DND-41 (cell line): ENCODE data around the gene REEP6.

Experiments
- EZH2 ChIP-seq: IDR thresholded peaks from 3 replicates; pipeline ENCODE4 v1.6.1; 2012; ENCODE audit warnings: borderline replicate concordance, low read depth, mild to moderate bottlenecking, moderate library complexity, low read length, inconsistent platforms; ENCODE audit not compliant: severe bottlenecking
- TF ChIP-seq, protein P1 (sequence below): IDR thresholded peaks from 2 replicates; pipeline ENCODE4 v1.5.1; 2012; ENCODE audit warnings: borderline replicate concordance, low read length, moderate library complexity, mild to moderate bottlenecking; ENCODE audit not compliant: poor library complexity, severe bottlenecking; ENCODE audit errors: extremely low read depth

DNA sequence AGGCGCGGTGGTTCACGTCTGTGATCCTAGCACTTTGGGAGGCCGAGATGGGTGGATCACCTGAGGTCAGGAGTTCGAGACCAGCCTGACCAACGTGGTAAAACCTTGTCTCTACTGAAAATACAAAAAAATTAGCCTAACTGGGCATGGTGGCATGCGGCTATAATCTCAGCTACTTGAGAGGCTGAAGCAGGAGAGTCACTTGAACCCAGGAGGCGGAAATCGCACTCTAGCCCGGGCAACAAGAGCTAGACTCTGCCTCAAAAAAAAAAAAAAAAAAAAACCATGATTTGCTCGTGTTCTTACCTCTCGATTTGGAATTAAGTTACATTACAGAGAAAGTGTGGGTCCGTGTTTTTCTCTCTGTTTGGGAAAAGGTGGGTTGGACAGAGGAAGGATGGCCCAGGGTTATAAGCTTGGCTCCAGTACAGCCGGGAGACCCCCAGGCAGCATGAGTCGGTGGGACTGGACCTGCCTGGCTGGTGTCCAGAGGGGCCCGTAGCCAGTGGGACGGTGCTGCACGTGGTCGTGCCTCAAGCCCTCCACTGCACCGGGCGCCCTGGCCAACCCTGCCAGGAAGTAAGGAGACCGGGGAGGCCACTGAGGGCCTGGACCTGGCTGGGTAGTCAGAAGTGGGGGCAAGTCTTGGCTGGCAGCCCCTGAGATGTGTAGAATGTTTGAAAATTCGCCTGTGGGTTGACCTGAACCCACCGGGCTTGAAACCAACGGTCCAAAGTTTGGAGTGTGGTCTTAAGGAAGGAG, 49.1 kb upstream of the REEP6 start:
- TF ChIP-seq, protein P1, sequence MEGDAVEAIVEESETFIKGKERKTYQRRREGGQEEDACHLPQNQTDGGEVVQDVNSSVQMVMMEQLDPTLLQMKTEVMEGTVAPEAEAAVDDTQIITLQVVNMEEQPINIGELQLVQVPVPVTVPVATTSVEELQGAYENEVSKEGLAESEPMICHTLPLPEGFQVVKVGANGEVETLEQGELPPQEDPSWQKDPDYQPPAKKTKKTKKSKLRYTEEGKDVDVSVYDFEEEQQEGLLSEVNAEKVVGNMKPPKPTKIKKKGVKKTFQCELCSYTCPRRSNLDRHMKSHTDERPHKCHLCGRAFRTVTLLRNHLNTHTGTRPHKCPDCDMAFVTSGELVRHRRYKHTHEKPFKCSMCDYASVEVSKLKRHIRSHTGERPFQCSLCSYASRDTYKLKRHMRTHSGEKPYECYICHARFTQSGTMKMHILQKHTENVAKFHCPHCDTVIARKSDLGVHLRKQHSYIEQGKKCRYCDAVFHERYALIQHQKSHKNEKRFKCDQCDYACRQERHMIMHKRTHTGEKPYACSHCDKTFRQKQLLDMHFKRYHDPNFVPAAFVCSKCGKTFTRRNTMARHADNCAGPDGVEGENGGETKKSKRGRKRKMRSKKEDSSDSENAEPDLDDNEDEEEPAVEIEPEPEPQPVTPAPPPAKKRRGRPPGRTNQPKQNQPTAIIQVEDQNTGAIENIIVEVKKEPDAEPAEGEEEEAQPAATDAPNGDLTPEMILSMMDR: no peak
- no peak for TF ChIP-seq EZH2
